ENCODE data around the gene BCAR1.
A peak's percentile ranks its signal among the peaks of the same experiment; 100 is the strongest.
"Not testable (repeated sequence)": the region's sequence is repeated elsewhere in the genome, so short reads cannot be mapped to it uniquely, and the experiment has no call there.

Gene BCAR1, protein sequence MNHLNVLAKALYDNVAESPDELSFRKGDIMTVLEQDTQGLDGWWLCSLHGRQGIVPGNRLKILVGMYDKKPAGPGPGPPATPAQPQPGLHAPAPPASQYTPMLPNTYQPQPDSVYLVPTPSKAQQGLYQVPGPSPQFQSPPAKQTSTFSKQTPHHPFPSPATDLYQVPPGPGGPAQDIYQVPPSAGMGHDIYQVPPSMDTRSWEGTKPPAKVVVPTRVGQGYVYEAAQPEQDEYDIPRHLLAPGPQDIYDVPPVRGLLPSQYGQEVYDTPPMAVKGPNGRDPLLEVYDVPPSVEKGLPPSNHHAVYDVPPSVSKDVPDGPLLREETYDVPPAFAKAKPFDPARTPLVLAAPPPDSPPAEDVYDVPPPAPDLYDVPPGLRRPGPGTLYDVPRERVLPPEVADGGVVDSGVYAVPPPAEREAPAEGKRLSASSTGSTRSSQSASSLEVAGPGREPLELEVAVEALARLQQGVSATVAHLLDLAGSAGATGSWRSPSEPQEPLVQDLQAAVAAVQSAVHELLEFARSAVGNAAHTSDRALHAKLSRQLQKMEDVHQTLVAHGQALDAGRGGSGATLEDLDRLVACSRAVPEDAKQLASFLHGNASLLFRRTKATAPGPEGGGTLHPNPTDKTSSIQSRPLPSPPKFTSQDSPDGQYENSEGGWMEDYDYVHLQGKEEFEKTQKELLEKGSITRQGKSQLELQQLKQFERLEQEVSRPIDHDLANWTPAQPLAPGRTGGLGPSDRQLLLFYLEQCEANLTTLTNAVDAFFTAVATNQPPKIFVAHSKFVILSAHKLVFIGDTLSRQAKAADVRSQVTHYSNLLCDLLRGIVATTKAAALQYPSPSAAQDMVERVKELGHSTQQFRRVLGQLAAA

DNA sequence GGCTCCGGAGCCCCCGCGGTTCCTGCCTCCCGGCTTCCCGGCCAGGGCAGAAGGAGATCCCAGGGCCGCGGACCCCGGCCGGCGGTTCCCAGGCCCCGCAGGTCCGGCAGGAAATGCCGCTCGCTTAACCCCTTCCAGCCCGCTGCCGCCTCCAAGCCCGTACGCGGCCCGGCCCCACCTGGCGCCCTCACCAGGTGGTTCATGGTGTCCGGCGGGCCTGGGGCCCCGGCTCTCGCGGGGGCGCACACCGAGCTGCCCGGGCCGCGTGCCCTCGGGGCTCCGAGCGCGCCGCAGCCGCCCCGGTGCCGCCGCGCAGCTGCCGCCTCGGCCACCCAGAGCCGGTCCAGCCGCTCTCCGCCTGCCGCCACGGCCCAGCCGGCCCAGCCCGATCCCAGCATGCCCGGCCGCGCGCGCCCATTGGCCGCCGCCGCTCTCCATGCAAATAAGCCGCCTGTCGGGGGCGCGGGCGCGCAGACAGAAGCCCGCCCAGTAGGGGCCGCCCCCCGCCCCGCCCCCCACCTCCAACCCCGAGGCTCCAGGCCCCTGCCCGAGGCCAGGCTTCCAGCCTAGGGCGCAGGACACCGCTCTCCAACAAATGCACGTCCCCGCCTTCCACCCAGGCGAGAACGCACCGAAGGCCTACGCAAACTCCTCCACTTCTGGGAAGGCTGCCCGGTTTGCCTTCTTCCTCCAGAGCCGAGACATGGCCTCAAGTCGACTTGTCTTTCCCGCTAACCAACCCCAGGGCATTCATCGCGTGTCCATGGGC lies at the start of gene BCAR1:
Gene BCAR1 (minus strand): TSS at position 345 of the 769 bp plus-strand sequence. CDS start 142 bp downstream, at position 203.
- DNase-seq (ENCODE audit: low spot score): peak; percentile 72
- no peak for FAIRE-seq

DNA sequence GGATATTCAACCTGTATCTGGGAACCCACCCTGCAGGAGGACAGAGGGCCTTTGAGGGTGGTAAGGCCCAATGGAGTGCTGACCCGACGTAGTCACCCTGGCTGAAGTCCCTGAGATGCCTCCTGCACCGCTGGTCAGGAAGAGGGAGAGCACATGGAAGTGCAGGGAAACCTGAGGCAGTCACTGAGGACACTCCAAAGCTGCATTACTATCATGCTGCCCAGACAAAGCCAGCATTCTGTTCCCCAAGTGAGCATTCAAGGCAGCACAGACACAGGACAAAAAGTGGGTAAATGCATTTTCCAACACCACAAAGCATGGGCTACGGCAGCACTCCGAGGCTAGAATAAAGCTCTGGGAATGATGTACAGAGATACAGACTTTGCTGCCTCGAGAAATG lies 46.8 kb upstream of the BCAR1 start:
- DNase-seq (ENCODE audit: low spot score) (no peak), FAIRE-seq (no peak)

DNA sequence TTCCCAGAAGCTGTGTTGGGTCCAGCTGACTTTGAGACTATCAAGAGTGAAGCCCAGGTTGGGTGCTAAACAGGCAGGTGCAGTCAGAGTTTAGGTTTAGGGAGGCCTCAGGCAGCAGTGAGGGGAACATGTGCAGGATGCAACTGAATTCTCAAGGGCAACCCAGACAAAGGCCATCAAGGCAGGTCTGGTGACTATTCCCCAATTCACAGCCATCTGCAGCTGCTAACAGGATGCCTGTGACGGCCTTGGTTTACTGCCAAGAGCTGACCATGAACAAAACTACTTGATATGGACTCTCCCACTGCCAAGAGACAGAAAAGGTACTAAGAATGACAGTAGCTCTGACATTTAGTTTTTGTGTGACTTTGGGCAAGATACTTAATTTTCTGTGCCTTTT lies 45.2 kb upstream of the BCAR1 start:
- no peak for FAIRE-seq
- DNase-seq (ENCODE audit: low spot score): no peak

DNA sequence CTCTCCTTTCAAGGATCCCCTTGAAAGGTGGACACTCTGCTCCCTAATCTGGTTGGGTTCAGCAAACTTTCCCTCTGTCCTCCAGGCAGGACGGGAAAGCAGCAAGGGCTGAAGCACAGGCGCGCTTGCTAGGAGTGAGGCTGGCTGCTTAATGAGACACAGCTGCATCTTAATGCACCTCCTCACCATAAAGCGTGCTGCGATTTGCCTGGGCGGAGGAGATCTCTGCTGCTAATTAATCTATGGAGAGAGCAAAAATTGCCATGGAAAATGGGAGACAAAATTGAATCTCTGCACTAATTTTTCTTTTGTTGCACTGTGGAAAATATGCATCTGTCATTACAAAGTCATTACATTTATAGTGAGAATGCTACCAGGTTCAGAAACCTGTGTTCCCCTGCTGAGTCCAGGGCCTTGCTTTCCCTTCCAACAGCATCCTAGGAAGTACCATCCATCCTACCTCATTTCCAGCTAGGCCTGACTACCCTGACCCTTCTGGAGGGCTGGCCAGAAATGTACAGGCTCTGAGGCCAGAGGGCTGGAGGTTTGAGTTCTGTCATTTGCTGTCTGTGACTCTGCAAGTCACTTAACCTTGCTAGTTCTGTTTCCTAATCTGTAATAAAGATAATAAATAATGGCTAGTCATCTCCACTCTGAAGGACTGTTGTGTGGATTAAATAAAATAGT lies 43.5 kb upstream of the BCAR1 start:
- DNase-seq (ENCODE audit: low spot score) (no peak), FAIRE-seq (no peak)

DNA sequence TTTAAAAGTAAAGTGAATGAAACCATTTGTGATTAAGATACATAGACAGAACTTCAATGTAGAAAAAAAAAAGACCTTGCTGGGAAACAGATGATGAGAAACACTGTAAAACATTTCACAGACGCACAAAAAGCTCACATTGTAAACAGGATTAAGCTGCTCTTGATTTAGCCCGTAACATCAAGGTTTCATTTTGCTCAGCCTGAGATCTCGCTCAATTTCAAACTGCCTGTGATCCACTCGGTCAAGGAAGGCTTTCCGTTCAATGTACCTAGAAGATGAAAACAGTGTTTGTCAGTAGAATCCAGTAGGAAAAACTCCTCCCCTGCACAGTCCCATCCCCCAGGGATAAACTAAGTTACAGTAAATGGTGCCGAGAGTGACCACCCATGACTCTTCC lies 42.3 kb upstream of the BCAR1 start:
- FAIRE-seq (no peak), DNase-seq (ENCODE audit: low spot score) (no peak)

DNA sequence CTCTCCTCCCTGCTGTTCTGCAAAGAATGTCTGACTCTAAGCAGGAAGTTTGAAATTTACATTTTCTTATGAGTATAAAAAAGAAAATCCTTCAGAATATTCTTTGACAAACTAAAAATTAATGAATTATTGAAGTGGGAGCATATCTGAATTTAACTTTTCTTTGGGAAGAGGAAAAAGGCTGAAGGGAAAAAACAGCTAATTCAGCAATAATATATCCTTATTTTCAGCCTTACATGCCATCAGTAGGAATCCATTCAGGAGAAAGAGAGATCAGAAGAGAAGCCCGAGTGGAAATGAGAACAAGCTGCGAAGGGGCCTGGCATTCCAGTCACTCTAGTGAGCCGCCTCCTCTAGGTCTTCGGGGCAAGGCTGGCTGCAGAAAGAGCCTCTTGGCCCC lies 41.7 kb upstream of the BCAR1 start:
- DNase-seq (ENCODE audit: low spot score) (no peak), FAIRE-seq (no peak)

DNA sequence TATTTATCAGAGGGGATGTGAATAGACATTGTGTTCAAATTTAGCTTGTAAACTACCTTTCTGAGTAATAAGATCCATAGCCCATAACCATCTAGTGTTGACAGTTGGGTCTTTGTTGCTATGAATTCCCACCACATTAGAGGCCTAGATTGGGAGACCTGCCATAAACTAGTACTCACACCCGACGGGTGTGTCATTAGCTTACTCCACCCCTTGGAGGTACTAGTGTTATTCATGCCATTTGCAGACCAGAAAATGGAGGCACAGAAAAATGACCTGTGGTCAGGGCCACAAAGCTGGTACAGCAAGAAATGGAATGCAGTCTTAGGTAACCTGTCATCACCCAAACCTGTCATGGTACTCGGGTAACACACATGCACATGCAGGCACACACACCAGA lies 41.3 kb upstream of the BCAR1 start:
- FAIRE-seq (no peak), DNase-seq (ENCODE audit: low spot score) (no peak)

DNA sequence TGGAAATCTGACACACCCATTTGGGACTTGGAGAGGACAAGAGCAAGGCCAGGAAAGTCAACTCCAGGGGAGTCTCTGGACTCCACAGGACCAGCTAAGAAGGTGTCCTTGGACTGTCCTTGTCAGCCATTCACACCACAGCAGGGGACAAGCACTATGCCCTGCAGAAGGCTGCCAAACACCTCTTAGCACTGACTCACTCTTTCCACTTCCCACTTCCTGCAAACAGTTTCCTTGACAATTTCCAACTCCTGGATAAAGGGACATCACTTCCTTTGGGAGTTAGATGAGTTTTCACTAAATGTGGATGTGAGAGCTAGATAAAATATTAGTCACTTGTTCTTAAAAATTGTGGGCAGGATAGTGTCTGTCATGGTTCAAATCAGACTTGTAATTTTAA lies 37.8 kb upstream of the BCAR1 start:
- peak; percentile 65 for DNase-seq (ENCODE audit: low spot score)
- no peak for FAIRE-seq

DNA sequence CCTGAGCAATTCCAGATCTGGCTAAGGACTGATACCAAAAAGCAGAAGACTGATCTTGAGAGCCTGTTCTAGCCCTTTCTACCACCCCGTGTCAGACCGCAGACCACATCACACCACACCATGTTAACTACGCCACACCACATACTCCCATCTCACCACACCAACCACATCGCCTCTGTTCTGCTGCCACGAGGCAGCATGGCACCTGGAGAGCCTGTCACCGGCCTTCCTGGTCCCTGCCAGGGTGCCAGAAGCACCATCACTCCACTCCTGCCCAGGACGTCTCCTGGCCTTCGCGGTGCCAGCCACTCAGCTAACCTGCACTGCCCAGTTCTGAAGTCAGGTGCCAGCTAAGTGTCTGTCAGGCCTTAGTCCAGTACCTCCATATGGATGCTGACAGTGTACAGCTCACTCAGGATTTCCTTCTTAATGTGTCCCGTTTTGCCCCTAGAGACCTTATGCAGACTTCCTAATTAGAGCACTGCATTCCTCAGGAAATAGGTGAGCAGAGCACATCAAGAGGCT lies 37.2 kb upstream of the BCAR1 start:
- FAIRE-seq (no peak), DNase-seq (ENCODE audit: low spot score) (no peak)

DNA sequence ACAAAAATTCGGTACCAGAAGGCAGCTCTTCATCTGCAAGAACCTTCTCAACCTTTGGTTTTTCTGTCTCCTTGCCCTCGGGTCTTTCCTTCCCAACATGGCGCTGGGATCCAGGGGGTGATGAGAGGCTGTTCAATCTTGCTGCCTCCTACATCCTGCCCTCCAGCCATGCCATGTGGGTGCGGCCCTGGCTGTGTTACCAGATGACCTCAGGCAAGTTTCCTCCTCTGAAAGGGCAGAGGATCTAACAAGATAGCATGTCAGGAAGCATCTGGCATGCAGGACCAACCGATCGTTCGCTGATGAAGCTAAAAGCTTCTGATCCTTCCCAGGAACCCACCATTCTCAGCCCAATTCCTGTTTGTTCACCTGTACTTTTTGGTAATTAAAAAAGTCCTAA lies 36.8 kb upstream of the BCAR1 start:
- FAIRE-seq: no peak

DNA sequence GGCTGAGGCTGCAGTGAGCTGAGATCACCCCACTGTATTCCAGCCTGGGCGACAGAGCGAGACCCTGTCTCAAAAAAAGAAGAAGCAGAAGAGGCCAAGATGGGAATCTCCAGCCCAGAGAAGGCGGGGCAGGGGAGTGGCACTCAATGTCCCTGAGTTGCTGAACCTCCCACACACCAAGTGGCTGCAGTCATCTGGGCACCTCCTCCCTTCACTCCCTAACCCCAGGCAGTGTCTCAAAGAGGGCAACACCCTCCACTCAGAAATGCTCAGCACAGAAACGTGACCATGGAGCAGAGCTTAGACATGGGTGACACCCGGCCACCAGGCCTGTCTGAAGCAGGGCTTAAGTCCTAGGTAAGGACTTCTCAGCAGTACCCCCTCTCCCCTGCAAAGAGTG lies 36.3 kb upstream of the BCAR1 start:
- DNase-seq (ENCODE audit: low spot score) (no peak), FAIRE-seq (no peak)

More for the DNA sequence above, 36.8 kb upstream of the BCAR1 start:
- no peak for DNase-seq (ENCODE audit: low spot score)

DNA sequence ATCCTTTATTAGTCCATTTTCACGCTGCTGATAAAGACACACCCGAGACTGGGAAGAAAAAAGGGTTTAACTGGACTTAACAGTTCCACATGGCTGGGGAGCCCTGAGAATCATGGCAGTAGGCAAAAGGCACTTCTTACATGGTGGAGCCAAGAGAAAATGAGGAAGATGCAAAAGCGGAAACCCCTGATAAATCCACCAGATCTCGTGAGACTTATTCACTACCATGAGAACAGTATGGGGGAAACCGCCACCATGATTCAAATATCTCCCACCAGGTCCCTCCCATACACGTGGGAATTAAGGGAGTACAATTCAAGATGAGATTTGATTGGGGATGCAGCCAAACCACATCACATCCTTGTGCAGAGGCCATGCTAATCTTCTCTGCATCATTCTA lies 35.0 kb upstream of the BCAR1 start:
- DNase-seq (ENCODE audit: low spot score) (no peak), FAIRE-seq (no peak)

DNA sequence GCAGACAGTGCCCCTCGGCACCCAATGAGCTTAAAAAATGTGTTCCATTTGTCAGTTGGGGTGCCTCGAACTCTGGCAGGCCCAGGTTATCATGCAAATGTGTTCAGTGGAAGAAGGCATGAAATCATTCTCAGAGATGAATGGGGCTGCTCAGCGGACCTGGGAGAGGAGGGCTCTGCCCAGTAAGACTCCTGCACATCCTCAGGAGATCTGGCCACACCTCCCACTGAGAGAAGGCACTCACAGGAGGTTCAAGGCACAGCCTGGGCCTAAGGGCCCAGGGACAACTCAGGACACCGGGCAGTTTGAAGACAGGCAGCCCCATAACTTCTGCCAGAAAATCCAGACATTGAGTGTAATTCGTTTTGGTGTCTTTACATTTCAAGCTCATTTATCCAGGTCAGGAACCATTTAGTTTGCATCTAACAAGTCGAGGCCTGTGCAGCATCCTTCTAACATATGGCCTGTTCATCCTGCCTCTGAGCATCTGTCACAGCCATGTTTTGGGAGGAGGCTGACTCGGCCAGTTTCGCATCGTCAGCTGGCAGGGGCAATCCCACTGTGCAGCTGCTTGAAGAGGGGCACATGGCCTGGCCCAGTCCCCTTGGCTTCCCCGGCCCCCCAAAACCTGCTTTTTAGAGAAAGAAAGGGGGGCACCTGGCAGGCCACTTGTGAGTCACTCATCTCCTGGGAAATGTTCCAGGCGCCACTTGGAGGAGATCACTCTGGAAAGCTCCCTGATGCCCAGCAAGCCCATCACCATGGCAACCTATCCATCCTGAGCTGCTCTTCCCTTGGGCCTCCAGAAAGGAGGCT lies 31.2 kb upstream of the BCAR1 start:
- FAIRE-seq (no peak), DNase-seq (ENCODE audit: low spot score) (peak; percentile 8)

DNA sequence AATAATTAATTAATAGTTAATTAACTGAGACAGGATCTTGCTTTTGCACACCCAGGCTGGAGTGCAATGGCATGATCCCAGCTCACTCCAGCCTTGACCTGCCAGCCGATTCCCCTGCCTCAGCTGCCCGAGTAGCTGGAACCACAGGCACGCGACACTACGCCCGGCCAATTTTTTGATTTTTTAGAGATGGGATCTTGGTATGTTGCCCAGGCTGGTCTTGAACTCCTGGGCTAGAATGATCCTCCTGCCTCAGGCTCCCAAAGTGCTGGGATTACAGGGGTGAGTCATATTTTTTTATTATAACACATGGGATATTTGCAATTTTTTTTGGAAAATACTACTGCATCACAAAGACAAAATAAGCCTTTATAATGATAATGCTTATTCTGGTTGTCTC lies 30.4 kb upstream of the BCAR1 start:
- DNase-seq (ENCODE audit: low spot score): no peak
- no peak for FAIRE-seq

DNA sequence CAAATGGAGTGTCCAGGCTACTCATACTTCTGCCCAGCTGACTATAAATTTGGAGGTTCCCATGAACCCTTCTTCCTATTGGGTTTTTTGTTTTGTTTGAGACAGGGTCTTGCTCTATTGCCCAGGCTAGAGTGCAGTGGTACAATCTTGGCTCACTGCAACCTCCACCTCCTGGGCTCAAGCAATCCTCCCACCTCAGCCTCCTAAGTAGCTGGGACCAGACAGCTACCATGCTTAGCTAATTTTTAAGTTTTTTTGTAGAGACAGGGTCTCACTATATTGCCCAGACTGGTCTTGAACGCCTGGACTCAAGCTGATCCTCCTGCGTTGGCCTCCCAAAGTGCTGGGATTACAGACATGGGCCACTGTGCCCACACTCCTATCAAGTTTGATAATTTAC lies 29.6 kb upstream of the BCAR1 start:
- FAIRE-seq; DNase-seq (ENCODE audit: low spot score): not testable (repeated sequence)

DNA sequence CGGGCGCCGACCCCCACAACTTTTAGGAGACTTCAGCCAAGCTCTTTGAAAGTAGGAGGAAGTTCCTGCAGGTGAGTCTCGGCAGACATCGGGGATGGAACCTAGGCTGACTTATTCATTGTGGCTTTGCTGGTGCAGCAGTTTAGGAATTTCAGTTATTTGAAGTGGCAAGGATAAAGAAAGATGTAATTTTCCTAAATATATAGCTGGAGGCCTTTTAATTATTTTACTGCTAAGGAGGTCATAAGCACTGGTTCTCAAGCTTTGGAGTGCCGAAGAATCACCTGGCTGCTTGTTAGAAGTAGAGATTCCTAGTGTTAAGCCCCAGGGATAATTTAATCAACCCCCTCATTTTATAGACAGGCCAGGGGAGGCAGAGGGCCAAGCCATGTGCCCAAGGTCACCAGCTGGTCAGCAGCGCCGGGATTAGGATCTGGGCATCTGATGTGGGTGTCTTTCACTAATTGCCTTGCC lies 28.9 kb upstream of the BCAR1 start:
- FAIRE-seq (no peak), DNase-seq (ENCODE audit: low spot score) (no peak)

DNA sequence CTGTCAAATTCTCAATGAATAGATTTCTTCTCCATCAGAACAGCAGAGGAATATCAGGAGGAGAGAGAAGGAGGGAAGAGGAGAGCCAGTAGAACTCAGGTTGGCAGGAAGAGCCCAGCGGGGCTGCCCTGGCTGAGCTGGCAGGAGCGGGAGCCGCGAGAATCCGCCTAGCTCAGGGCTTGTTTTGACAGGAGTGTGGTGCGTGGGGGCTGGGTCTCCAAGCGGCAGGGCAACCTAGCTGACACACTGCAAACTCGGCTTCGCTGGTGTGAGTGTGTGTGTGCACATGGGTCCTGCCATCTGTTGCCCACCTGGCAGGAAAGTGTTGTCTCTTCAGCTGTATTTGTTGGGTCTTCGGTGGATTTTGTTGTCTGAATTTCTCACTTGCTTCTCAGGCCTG lies 27.9 kb upstream of the BCAR1 start:
- FAIRE-seq (no peak), DNase-seq (ENCODE audit: low spot score) (no peak)

DNA sequence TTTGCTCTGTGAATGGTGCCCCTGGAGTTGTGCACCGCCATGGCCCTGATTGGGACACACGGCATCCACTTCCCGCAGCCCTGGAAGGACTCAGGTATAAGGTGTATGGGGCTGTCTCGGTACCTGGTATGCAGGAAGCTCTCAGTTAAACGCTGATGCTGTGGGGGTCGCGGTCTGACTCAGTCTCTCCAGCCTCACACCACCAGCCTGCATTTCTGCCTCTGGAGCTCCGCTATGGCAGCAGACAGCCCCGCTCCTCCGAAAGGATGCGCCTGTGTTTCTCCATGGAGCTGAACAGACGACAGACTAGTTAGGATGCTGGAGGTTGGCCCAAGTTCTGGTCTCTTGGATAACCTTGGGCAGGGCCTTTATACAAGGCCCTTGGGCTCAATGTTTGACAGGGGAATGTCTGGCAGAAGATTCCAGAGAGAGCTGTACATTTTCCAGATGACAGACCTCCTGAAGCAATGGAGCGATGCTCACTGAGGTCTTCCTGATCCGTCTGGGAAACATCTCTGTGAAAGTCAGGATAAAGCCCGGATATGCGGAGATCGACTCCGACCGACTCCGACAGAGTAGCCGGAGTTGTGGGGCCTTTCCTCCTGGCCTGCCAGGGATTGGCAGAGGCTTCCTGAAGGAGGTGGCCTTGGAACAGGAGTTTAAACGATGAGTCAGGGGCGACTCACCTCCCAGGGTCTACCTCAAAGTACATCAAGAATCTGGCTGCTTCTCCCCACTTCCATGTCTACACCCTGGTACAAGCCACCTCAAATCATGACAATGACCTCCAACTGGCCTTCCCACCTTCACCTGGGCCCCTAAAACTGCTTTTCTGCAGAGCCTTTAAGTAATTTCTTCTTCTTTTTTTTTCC lies 21.9 kb upstream of the BCAR1 start:
- no peak for FAIRE-seq
- peak; percentile 43 for DNase-seq (ENCODE audit: low spot score)

DNA sequence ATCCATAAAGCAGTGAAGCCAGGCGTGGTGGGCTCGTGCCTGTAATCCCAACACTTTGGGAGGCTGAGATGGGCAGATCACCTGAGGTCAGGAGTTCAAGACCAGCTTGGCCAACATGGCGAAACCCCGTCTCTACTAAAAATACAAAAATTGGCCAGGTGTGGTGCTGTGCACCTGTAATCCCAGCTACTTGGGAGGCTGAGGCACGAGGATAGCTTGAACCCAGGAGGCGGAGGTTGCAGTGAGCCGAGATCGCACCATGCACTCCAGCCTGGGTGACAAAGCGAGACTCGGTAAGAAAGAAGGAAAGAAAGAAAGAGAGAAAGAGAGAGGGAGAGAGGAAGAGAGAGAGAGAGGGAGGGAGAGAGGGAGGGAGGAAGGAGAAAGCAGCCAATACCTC lies 21.2 kb upstream of the BCAR1 start:
- not testable (repeated sequence) for DNase-seq (ENCODE audit: low spot score); FAIRE-seq
